BE2C (cell line): ENCODE results near the gene BLOC1S6.

ENCODE experiments used
- DNase-seq: peaks from one replicate; pipeline ENCODE4 v3.0.0-alpha.2; 2020
- H3K27me3 ChIP-seq: fragments of 250-450 bp; sonication (Bioruptor Pico); 2 replicates; pipeline ENCODE4 v1.5.1; 2020; ENCODE audit warnings: mild to moderate bottlenecking
- H3K36me3 ChIP-seq: fragments of 250-450 bp; sonication (Bioruptor Pico); 2 replicates; pipeline ENCODE4 v1.5.1; 2020; ENCODE audit warnings: mild to moderate bottlenecking
- H3K4me1 ChIP-seq: fragments of 250-450 bp; sonication (Bioruptor Pico); 2 replicates; pipeline ENCODE4 v1.5.1; 2020
- H3K4me3 ChIP-seq: 2 replicates; pipeline ENCODE4 v1.5.1; 2011; ENCODE audit warnings: low read depth, low read length
- H3K9me3 ChIP-seq: fragments of 250-450 bp; sonication (Bioruptor Pico); 2 replicates; pipeline ENCODE4 v1.5.1; 2020
- CTCF ChIP-seq: IDR thresholded peaks from 2 replicates; pipeline ENCODE4 v1.5.1; 2012; ENCODE audit warnings: mild to moderate bottlenecking, low read depth, low read length

BLOC1S6 gene

GRCh38 chr15:45634432-45635190 is 47.4 kb downstream of the BLOC1S6 start, which contains the start of gene SQOR:
TSS of gene SQOR (plus strand) at chr15:45635029. CDS start at chr15:45658924, 23,895 bp downstream.
- peak; percentile 59 for DNase-seq
- TF ChIP-seq CTCF = no peak
- Histone ChIP-seq H3K27me3 (peaks cover 25% of the 10 kb centered on the region), H3K9me3 (no peaks in the 10 kb centered on the region), H3K4me1 (no peaks in the 10 kb centered on the region), H3K36me3 (no peaks in the 10 kb centered on the region), H3K4me3 (peak within 1 kb of the TSS; percentile 59)

DNA sequence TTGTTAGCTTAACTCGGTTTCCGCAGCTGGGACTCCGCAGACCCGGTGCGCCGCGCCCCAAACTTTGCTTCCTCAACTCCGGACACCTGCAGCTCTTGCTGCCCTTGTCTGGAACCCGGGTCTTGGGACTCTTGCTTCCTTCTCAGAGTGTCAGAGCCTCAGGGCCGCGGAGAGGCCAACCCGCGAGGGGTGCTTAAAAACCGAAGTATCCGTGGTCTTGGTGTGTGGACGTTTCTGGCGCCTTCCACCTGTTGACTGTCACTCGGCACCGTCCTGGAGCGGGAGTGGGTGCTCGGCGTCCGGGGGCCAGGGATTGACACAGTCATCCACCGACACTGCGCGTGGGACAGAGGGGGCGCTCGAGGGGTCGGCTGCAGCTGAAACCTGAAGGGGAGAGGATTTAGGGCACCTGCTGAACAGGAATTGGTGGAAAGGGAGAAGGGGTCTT is 48.0 kb downstream of the BLOC1S6 start:
- peak; percentile 40 for TF ChIP-seq CTCF

GRCh38 chr15:45635763-45636292 is 48.6 kb downstream of the BLOC1S6 start:
- no peak for DNase-seq
- Histone ChIP-seq H3K4me3 (no peak overlapping the region), H3K9me3 (no peaks in the 10 kb centered on the region), H3K36me3 (no peaks in the 10 kb centered on the region), H3K27me3 (peaks cover 34% of the 10 kb centered on the region), H3K4me1 (no peaks in the 10 kb centered on the region)
- no peak for TF ChIP-seq CTCF

More for the DNA sequence above, 48.0 kb downstream of the BLOC1S6 start:
- Histone ChIP-seq H3K4me1 (no peaks in the 10 kb centered on the region), H3K27me3 (peaks cover 31% of the 10 kb centered on the region), H3K4me3 (peak overlapping the region; percentile 59), H3K36me3 (no peaks in the 10 kb centered on the region), H3K9me3 (no peaks in the 10 kb centered on the region)
- peak; percentile 32 for DNase-seq

- Histone ChIP-seq H3K4me1 (no peaks in the 10 kb centered on the region), H3K4me3 (no peak overlapping the region), H3K27me3 (peaks cover 46% of the 10 kb centered on the region), H3K36me3 (no peaks in the 10 kb centered on the region), H3K9me3 (no peaks in the 10 kb centered on the region)
- DNase-seq = no peak
- TF ChIP-seq CTCF = no peak
Measured at GRCh38 chr15:45637141-45637540, 50.0 kb downstream of the BLOC1S6 start.

- Histone ChIP-seq H3K27me3 (peaks cover 50% of the 10 kb centered on the region), H3K9me3 (no peaks in the 10 kb centered on the region), H3K36me3 (no peaks in the 10 kb centered on the region), H3K4me3 (no peak overlapping the region), H3K4me1 (no peaks in the 10 kb centered on the region)
- DNase-seq = no peak
- TF ChIP-seq CTCF = no peak
Measured at GRCh38 chr15:45637552-45638033, 50.4 kb downstream of the BLOC1S6 start.

DNA sequence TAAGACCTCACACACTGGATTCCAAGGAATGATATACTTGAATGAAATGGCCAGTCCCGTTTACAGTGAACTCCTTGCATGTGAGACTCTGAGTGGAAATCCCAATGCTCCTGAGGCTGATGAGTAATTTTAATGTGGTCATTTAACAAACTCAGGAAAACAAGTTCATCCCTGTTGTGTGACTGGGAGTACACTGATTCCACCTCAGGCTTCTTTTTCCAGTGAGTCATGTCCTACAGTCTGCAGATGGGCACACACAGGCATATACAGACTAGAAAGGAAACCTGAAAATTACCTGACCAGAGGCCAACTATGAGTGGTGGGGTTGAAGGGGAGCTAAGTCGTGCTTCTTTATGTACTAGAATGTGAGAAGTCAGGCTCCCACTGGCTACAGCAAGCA is 53.4 kb downstream of the BLOC1S6 start:
- TF ChIP-seq CTCF = no peak
- Histone ChIP-seq H3K27me3 (peaks cover 45% of the 10 kb centered on the region), H3K4me3 (no peak overlapping the region), H3K9me3 (no peaks in the 10 kb centered on the region), H3K4me1 (no peaks in the 10 kb centered on the region), H3K36me3 (no peaks in the 10 kb centered on the region)
- DNase-seq = no peak
